HepG2 (cell line): ENCODE data around the gene POLG2. TPM values are rescaled to one million over a fixed set of nuclear protein-coding genes. Genes with fewer than 3 reads are reported as not detected.

ENCODE experiments used
- AHDC1 ChIP-seq: sonication (generic); formaldehyde crosslinking; IDR thresholded peaks from 2 replicates; pipeline ENCODE4 v1.5.1; 2020; ENCODE audit warnings: mild to moderate bottlenecking, missing genetic modification reagents, borderline replicate concordance
- KDM5B ChIP-seq: sonication (generic); formaldehyde crosslinking; IDR thresholded peaks from 2 replicates; pipeline ENCODE4 v1.4.0; 2020; ENCODE audit warnings: missing genetic modification reagents, mild to moderate bottlenecking, borderline replicate concordance
- MEIS2 ChIP-seq: sonication (generic); formaldehyde crosslinking; IDR thresholded peaks from 2 replicates; pipeline ENCODE4 v1.9.0; 2021; ENCODE audit warnings: mild to moderate bottlenecking, missing genetic modification reagents
- RFXAP ChIP-seq: sonication (generic); formaldehyde crosslinking; IDR thresholded peaks from 2 replicates; pipeline ENCODE4 v1.4.0; 2020; ENCODE audit warnings: missing genetic modification reagents, borderline replicate concordance
- SAFB2 ChIP-seq: sonication (generic); formaldehyde crosslinking; IDR thresholded peaks from 2 replicates; pipeline ENCODE4 v1.5.1; 2020; ENCODE audit warnings: missing genetic modification reagents, low read depth, mild to moderate bottlenecking, borderline replicate concordance
- TCF7 ChIP-seq: sonication (generic); IDR thresholded peaks from 2 replicates; pipeline ENCODE4 v1.6.1; 2016; ENCODE audit warnings: antibody characterized with exemption, low read depth
- TOPORS ChIP-seq: sonication (generic); formaldehyde crosslinking; IDR thresholded peaks from 2 replicates; pipeline ENCODE4 v1.8.0; 2023; ENCODE audit warnings: mild to moderate bottlenecking, missing genetic modification reagents
- ZFX ChIP-seq: sonication (generic); formaldehyde crosslinking; IDR thresholded peaks from 2 replicates; pipeline ENCODE4 v1.4.0; 2020; ENCODE audit warnings: mild to moderate bottlenecking, low read depth, missing genetic modification reagents, moderate library complexity
- ZKSCAN5 ChIP-seq: sonication (generic); formaldehyde crosslinking; IDR thresholded peaks from 2 replicates; pipeline ENCODE4 v1.5.1; 2020; ENCODE audit warnings: mild to moderate bottlenecking, missing genetic modification reagents
- ZMYM3 ChIP-seq: sonication (generic); formaldehyde crosslinking; IDR thresholded peaks from 2 replicates; pipeline ENCODE4 v1.5.1; 2020; ENCODE audit warnings: mild to moderate bottlenecking, missing genetic modification reagents
- ZNF30 ChIP-seq: sonication (generic); formaldehyde crosslinking; IDR thresholded peaks from 2 replicates; pipeline ENCODE4 v1.5.0; 2020; ENCODE audit warnings: mild to moderate bottlenecking, missing genetic modification reagents
- ZNF44 ChIP-seq: sonication (generic); formaldehyde crosslinking; IDR thresholded peaks from 2 replicates; pipeline ENCODE4 v1.5.1; 2020; ENCODE audit warnings: mild to moderate bottlenecking, missing genetic modification reagents
- polyA plus RNA-seq, 8 experiments: library from polyadenylated mRNA; depleted of rRNA in 3 of 8; stranded (reverse) in 7 of 8; unstranded in 1 of 8; fragments of >200 nt; fragmentation: Illumina TruSeq in 4 of 8; extraction: Trizol in 4 of 8; gene quantifications; 2 replicates each; pipeline versions ENCODE4 v1.2.1 to v1.2.3, GENCODE V29; 2011 to 2016; ENCODE audit warnings: low read depth in 4 of 8, missing spikeins in 1 of 8, mixed read lengths in 1 of 8; ENCODE audit not compliant: insufficient read depth in 1 of 8
- total RNA-seq, 5 experiments: library from RNA; depleted of rRNA; stranded (reverse); fragments of >200 nt; fragmentation: Illumina TruSeq; extraction: Trizol; gene quantifications; 2 replicates each; pipeline ENCODE4 v1.2.3, GENCODE V29; 2016; ENCODE audit warnings: low read depth in 1 of 5
- TF ChIP-seq, protein P1 (sequence below): sonication (generic); formaldehyde crosslinking; IDR thresholded peaks from 2 replicates; pipeline ENCODE4 v1.4.0; 2020; ENCODE audit warnings: missing genetic modification reagents, borderline replicate concordance
- TF ChIP-seq, protein P2 (sequence below): sonication (generic); formaldehyde crosslinking; conservative IDR thresholded peaks from 2 replicates; pipeline ENCODE4 v1.5.0; 2020; ENCODE audit warnings: missing genetic modification reagents
- TF ChIP-seq, protein P3 (sequence below): sonication (generic); formaldehyde crosslinking; IDR thresholded peaks from 2 replicates; pipeline ENCODE4 v1.4.0; 2020; ENCODE audit warnings: missing genetic modification reagents, mild to moderate bottlenecking, borderline replicate concordance

The POLG2 gene
- total and polyA plus RNA-seq, 2 of the 13 experiments (the other 11 are each of a cell fraction or from before 2014, with no cell fraction given) = 21.1 to 25.5 TPM

DNA sequence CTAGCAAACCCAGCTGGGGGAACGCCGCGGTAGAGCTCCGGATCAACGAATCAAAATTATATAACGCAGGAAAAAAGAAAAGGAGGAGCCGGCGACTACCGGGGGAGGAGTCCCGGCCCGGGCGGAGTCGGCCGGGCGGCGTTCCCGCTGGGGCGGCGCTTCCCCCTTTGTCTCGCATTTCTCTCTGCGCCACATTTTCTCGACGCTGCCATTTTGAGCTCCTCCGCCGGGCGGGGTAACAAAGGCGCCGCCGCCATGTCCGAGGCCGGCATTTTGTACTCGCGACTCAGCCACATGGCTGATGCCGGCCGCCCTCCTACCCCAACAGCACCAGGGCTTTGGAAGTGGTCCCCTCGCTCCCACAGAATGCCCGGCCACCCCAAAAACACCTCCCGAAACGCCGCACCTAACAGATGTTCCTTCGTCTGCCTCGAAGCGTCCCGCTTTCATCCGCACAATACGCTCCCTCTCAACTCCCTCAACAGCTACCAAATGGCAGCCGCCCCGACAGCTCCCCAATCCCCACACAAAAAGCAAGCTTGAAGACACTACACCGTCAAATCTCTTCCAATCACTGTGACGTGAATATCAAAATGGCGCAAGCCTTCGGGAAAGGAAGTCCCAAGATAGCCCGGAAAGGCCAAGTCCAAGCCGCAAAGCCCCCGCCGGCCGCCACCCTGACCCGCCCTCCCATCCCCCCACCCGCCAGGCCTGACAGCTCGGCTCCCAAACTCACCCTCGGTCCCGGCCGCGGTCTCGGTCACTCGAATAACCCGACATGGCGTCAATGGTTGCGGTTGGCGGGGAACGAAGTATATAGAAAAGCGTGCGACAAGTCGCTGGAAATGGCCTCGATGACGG is 8.7 kb upstream of the POLG2 start (continued):
- TF ChIP-seq AHDC1 (CRISPR knock-in tag) (peak; percentile 45; the same call in 1 of the 2 replicates), ZMYM3 (CRISPR knock-in tag) (no peak), SAFB2 (peak; percentile 23; the same call in 1 of the 2 replicates), KDM5B (CRISPR knock-in tag) (no peak; the same call in 1 of the 2 replicates), ZNF30 (CRISPR knock-in tag) (no peak), TOPORS (CRISPR knock-in tag) (peak; percentile 52), ZKSCAN5 (CRISPR knock-in tag) (no peak), ZFX (CRISPR knock-in tag) (no peak), TCF7 (peak; percentile 49; the same call in 1 of the 2 replicates), ZNF44 (CRISPR knock-in tag) (peak; percentile 57; the same call in 1 of the 2 replicates), MEIS2 (CRISPR knock-in tag) (peak; percentile 49; the same call in 1 of the 2 replicates), RFXAP (CRISPR knock-in tag) (no peak)
- TF ChIP-seq, protein P1, sequence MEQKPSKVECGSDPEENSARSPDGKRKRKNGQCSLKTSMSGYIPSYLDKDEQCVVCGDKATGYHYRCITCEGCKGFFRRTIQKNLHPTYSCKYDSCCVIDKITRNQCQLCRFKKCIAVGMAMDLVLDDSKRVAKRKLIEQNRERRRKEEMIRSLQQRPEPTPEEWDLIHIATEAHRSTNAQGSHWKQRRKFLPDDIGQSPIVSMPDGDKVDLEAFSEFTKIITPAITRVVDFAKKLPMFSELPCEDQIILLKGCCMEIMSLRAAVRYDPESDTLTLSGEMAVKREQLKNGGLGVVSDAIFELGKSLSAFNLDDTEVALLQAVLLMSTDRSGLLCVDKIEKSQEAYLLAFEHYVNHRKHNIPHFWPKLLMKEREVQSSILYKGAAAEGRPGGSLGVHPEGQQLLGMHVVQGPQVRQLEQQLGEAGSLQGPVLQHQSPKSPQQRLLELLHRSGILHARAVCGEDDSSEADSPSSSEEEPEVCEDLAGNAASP (CRISPR knock-in tag) = peak; percentile 29; the same call in 1 of the 2 replicates
- TF ChIP-seq, protein P2, sequence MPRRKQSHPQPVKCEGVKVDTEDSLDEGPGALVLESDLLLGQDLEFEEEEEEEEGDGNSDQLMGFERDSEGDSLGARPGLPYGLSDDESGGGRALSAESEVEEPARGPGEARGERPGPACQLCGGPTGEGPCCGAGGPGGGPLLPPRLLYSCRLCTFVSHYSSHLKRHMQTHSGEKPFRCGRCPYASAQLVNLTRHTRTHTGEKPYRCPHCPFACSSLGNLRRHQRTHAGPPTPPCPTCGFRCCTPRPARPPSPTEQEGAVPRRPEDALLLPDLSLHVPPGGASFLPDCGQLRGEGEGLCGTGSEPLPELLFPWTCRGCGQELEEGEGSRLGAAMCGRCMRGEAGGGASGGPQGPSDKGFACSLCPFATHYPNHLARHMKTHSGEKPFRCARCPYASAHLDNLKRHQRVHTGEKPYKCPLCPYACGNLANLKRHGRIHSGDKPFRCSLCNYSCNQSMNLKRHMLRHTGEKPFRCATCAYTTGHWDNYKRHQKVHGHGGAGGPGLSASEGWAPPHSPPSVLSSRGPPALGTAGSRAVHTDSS = no peak
- TF ChIP-seq, protein P3, sequence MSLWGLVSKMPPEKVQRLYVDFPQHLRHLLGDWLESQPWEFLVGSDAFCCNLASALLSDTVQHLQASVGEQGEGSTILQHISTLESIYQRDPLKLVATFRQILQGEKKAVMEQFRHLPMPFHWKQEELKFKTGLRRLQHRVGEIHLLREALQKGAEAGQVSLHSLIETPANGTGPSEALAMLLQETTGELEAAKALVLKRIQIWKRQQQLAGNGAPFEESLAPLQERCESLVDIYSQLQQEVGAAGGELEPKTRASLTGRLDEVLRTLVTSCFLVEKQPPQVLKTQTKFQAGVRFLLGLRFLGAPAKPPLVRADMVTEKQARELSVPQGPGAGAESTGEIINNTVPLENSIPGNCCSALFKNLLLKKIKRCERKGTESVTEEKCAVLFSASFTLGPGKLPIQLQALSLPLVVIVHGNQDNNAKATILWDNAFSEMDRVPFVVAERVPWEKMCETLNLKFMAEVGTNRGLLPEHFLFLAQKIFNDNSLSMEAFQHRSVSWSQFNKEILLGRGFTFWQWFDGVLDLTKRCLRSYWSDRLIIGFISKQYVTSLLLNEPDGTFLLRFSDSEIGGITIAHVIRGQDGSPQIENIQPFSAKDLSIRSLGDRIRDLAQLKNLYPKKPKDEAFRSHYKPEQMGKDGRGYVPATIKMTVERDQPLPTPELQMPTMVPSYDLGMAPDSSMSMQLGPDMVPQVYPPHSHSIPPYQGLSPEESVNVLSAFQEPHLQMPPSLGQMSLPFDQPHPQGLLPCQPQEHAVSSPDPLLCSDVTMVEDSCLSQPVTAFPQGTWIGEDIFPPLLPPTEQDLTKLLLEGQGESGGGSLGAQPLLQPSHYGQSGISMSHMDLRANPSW = no peak
